Keratinocyte (primary cell): Measurements from ENCODE around the gene TRAF7. TPM values are rescaled to one million over a fixed set of nuclear protein-coding genes. Genes with fewer than 3 reads are reported as not detected.
"Not testable (repeated sequence)": the region's sequence is repeated elsewhere in the genome, so short reads cannot be mapped to it uniquely, and the experiment has no call there.

Source experiments
- DNase-seq: peaks from one replicate; pipeline ENCODE4 v3.0.0-alpha.2; 2011; ENCODE audit warnings: low read depth, missing footprints, low spot score
- FAIRE-seq: peaks from 2 replicates; lab custom pipeline; 2011; peaks lifted over from hg19 to GRCh38; lab: Jason Lieb, UNC
- H2AFZ ChIP-seq: 2 replicates; pipeline ENCODE4 v1.6.0; 2012; ENCODE audit warnings: low read length, control low read depth, inconsistent platforms; ENCODE audit not compliant: control insufficient read depth
- H3K27ac ChIP-seq: 2 replicates; pipeline ENCODE4 v1.5.1; 2011; ENCODE audit warnings: low read length; ENCODE audit not compliant: control insufficient read depth, insufficient read depth
- H3K27me3 ChIP-seq: 3 replicates; pipeline ENCODE4 v1.6.0; 2011; ENCODE audit warnings: low read length; ENCODE audit not compliant: control insufficient read depth, insufficient read depth; ENCODE audit errors: extremely low read depth
- H3K36me3 ChIP-seq, 2 experiments: 2 replicates in 1 of 2; 3 replicates in 1 of 2; pipeline ENCODE4 v1.5.1; 2011; ENCODE audit warnings: low read length in 2 of 2, mild to moderate bottlenecking in 1 of 2; ENCODE audit not compliant: control insufficient read depth in 2 of 2, insufficient read depth in 2 of 2; ENCODE audit errors: extremely low read depth in 1 of 2
- H3K4me1 ChIP-seq: 3 replicates; pipeline ENCODE4 v1.5.1; 2011; ENCODE audit warnings: low read length; ENCODE audit not compliant: control insufficient read depth, insufficient read depth; ENCODE audit errors: extremely low read depth
- H3K4me2 ChIP-seq: 3 replicates; pipeline ENCODE4 v1.6.0; 2011; ENCODE audit warnings: low read depth, low read length; ENCODE audit not compliant: control insufficient read depth, insufficient read depth; ENCODE audit errors: extremely low read depth
- H3K4me3 ChIP-seq, 3 experiments: fragments of 200-600 bp in 1 of 3; sonication (generic) in 1 of 3; 2 replicates in 2 of 3; 3 replicates in 1 of 3; pipeline ENCODE4 v1.5.1; 2011 to 2016; ENCODE audit warnings: low read length in 3 of 3, mild to moderate bottlenecking in 3 of 3, control low read depth in 2 of 3, inconsistent platforms in 1 of 3, low read depth in 1 of 3, mixed read lengths in 1 of 3, mixed run types in 1 of 3, moderate library complexity in 1 of 3; ENCODE audit not compliant: control insufficient read depth in 2 of 3, insufficient read depth in 2 of 3; ENCODE audit errors: extremely low read depth in 1 of 3
- H3K79me2 ChIP-seq: 2 replicates; pipeline ENCODE4 v1.6.0; 2012; ENCODE audit warnings: low read length; ENCODE audit not compliant: control insufficient read depth, insufficient read depth
- H3K9ac ChIP-seq: 3 replicates; pipeline ENCODE4 v1.6.0; 2011; ENCODE audit warnings: low read length; ENCODE audit not compliant: control insufficient read depth, insufficient read depth; ENCODE audit errors: extremely low read depth
- H3K9me1 ChIP-seq: 3 replicates; pipeline ENCODE4 v1.6.0; 2011; ENCODE audit warnings: low read length; ENCODE audit not compliant: control insufficient read depth, insufficient read depth; ENCODE audit errors: extremely low read depth
- H3K9me3 ChIP-seq: 2 replicates; pipeline ENCODE4 v1.5.1; 2012; ENCODE audit warnings: low read depth, low read length; ENCODE audit not compliant: control insufficient read depth
- H4K20me1 ChIP-seq: 3 replicates; pipeline ENCODE4 v1.6.0; 2011; ENCODE audit warnings: low read length; ENCODE audit not compliant: control insufficient read depth, insufficient read depth; ENCODE audit errors: extremely low read depth
- CTCF ChIP-seq, 3 experiments: IDR thresholded peaks in 1 of 3; conservative IDR thresholded peaks in 1 of 3; optimal IDR thresholded peaks in 1 of 3; 2 replicates in 2 of 3; 3 replicates in 1 of 3; pipeline versions ENCODE3 to v1.5.1; 2011; ENCODE audit warnings: low read length in 3 of 3, mild to moderate bottlenecking in 3 of 3, moderate library complexity in 2 of 3, control low read depth in 1 of 3, inconsistent platforms in 1 of 3; ENCODE audit not compliant: insufficient read depth in 2 of 3; ENCODE audit errors: extremely low read depth in 1 of 3
- EZH2 ChIP-seq: IDR thresholded peaks from one replicate; pipeline ENCODE4 v1.6.1; 2012; ENCODE audit warnings: inconsistent platforms, mild to moderate bottlenecking, low read length, moderate library complexity
- dilution Hi-C: fragments of 300-500 bp; cut with MboI; formaldehyde crosslinking; loops from one replicate; pipeline ENCODE4 v1.7.0; 2020; ENCODE audit warnings: low sequenced_read_pairs; ENCODE audit not compliant: extremely low pct_ligation_motif_present
- polyA plus RNA-seq, 5 experiments: library from polyadenylated mRNA; depleted of rRNA in 3 of 5; stranded (reverse) in 3 of 5; stranded (forward) in 1 of 5; unstranded in 1 of 5; fragments of >200 nt; gene quantifications; 1 replicate in 1 of 5; 2 replicates in 3 of 5; 3 replicates in 1 of 5; pipeline versions ENCODE4 v1.2.1 to v1.2.3, GENCODE V29; 2011 to 2012; ENCODE audit warnings: missing spikeins in 2 of 5, low read depth in 1 of 5, low replicate concordance in 1 of 5

Gene TRAF7
- polyA plus RNA-seq, 1 donor (not counting 4 experiments of a cell fraction or from before 2014, with no cell fraction given) = 38.4 TPM

DNA sequence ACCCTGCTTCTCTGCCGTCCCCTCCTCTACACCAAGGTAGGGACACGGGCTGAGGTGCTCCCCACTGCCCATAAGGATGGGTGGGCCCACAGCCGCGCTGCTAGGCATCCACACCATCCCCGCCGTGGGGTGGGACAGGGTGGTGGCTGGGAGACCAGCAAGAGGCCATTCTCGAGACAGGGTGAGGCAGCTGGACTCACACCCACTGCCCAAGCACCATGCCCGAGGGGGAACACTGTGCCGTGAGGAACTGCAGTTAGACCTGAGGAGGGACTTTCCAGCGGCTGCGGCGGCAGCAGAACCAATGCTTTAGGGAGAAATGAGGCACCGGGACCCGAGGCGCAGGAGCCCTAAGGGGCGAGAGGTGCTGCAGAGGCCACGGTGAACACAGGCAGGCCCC is 33.2 kb upstream of the TRAF7 start:
- Histone ChIP-seq H3K4me1 (peaks cover 45% of the 10 kb centered on the region), H2AFZ (no peak overlapping the region), H3K27me3 (no peaks in the 10 kb centered on the region), H3K79me2 (peaks cover 39% of the 10 kb centered on the region), H3K4me3 (peak overlapping the region in 1 of 3 experiments; percentile 23), H3K4me2 (peak overlapping the region; percentile 45), H3K27ac (peak overlapping the region; percentile 33), H3K9me1 (no peaks in the 10 kb centered on the region), H3K9me3 (no peaks in the 10 kb centered on the region), H3K9ac (peak overlapping the region; percentile 36), H3K36me3 (no peaks in the 10 kb centered on the region), H4K20me1 (peaks cover 2% of the 10 kb centered on the region)
- no peak for FAIRE-seq
- dilution Hi-C loops = no loop called here
- DNase-seq = no peak
- TF ChIP-seq EZH2 (no peak), CTCF (optimal IDR thresholded peaks at IDR 0.05 in 1 of 3, IDR thresholded peaks at IDR 0.05 in 1 of 3, conservative IDR thresholded peaks at IDR 0.05 in 1 of 3; ENCODE audit: extremely low read depth in 1 of 3, insufficient read depth in 2 of 3, low read length in 3 of 3) (no peak)

- H4K20me1 ChIP-seq, H3K9me1 ChIP-seq, H3K36me3 ChIP-seq, dilution Hi-C loops, DNase-seq, H3K4me3 ChIP-seq, H3K9me3 ChIP-seq, H2AFZ ChIP-seq, H3K27me3 ChIP-seq: not testable (repeated sequence)
- Histone ChIP-seq H3K79me2 (peaks cover 39% of the 10 kb centered on the region), H3K4me2 (peak overlapping the region; percentile 45), H3K9ac (peak overlapping the region; percentile 36), H3K4me1 (peaks cover 47% of the 10 kb centered on the region), H3K27ac (peak overlapping the region; percentile 20)
- peak; percentile 59 for FAIRE-seq
Measured at GRCh38 chr16:2122934-2123683, 32.5 kb upstream of the TRAF7 start.

GRCh38 chr16:2123706-2124376 is 31.7 kb upstream of the TRAF7 start:
- Histone ChIP-seq H3K27ac (peak overlapping the region; percentile 71), H3K9ac (peak overlapping the region; percentile 64), H3K4me2 (peak overlapping the region; percentile 64), H3K79me2 (peaks cover 39% of the 10 kb centered on the region), H3K4me1 (peaks cover 47% of the 10 kb centered on the region)
- DNase-seq, dilution Hi-C loops, H2AFZ ChIP-seq, H3K36me3 ChIP-seq, H3K9me3 ChIP-seq, H3K27me3 ChIP-seq, H4K20me1 ChIP-seq, H3K9me1 ChIP-seq, H3K4me3 ChIP-seq: not testable (repeated sequence)
- FAIRE-seq = peak; percentile 73

- peaks cover 47% of the 10 kb centered on the region for H3K4me1 ChIP-seq
Measured at GRCh38 chr16:2124377-2124693, 31.2 kb upstream of the TRAF7 start.

More at GRCh38 chr16:2124377-2124693, 31.2 kb upstream of the TRAF7 start:
- H3K9me3 ChIP-seq, H3K4me3 ChIP-seq, H3K36me3 ChIP-seq, DNase-seq, H3K27me3 ChIP-seq, H2AFZ ChIP-seq, FAIRE-seq, dilution Hi-C loops, H3K9me1 ChIP-seq, H4K20me1 ChIP-seq: not testable (repeated sequence)
- peak overlapping the region; percentile 64 for H3K9ac ChIP-seq
- peak overlapping the region; percentile 64 for H3K4me2 ChIP-seq
- H3K27ac ChIP-seq = peak overlapping the region; percentile 71
- H3K79me2 ChIP-seq = peaks cover 38% of the 10 kb centered on the region
